ENCODE results near the gene B3GNT5.

B3GNT5 gene

GRCh38 chr3:183264268-183264667, 11.2 kb downstream of the B3GNT5 start:
- Histone ChIP-seq H3K27ac (peak overlapping the region in 3 of 11 experiments; percentile 39 to 47 (median 43); a peak in 5 of 22 replicates), H3K4me2 (peak overlapping the region in 6 of 11 experiments; percentile 1 to 58 (median 47); a peak in 8 of 22 replicates), H3K4me1 (peaks cover 19 to 81% (median 56%) of the 10 kb centered on the region in 10 experiments), H4K20me1 (peaks cover 0 to 24% (median 0%) of the 10 kb centered on the region in 11 experiments; a peak in 2 of 22 replicates), H3K9ac (no peak overlapping the region; a peak in 1 of 22 replicates), H3K36me3 (peaks cover 0 to 17% (median 0%) of the 10 kb centered on the region in 11 experiments; a peak in 5 of 22 replicates), H3K27me3 (no peaks in the 10 kb centered on the region), H3K4me3 (no peak overlapping the region), H3K9me3 (replicated peaks in 1 of 11) (no peaks in the 10 kb centered on the region)
- TF ChIP-seq Cebpa-rat (IDR thresholded peaks at IDR 0.05), result no peak

- peaks cover 0 to 24% (median 0%) of the 10 kb centered on the region in 11 experiments; a peak in 2 of 22 replicates for H4K20me1 ChIP-seq
- H3K9ac ChIP-seq, result peak overlapping the region in 1 of 11 experiments; percentile 5; a peak in 1 of 22 replicates
- peak overlapping the region in 4 of 11 experiments; percentile 36 to 43 (median 41); a peak in 7 of 22 replicates for H3K27ac ChIP-seq
- peaks cover 9 to 72% (median 46%) of the 10 kb centered on the region in 10 experiments for H3K4me1 ChIP-seq
- no peak for TF ChIP-seq Cebpa-rat (IDR thresholded peaks at IDR 0.05)
- H3K4me2 ChIP-seq, result peak overlapping the region in 7 of 11 experiments; percentile 12 to 58 (median 45); a peak in 13 of 22 replicates
- no peak overlapping the region for H3K4me3 ChIP-seq
- peaks cover 0 to 26% (median 0%) of the 10 kb centered on the region in 11 experiments; a peak in 6 of 22 replicates for H3K36me3 ChIP-seq
- H3K27me3 ChIP-seq, result no peaks in the 10 kb centered on the region
- no peaks in the 10 kb centered on the region for H3K9me3 ChIP-seq (replicated peaks in 1 of 11)
Measured at GRCh38 chr3:183265157-183265642, 12.1 kb downstream of the B3GNT5 start.

- Histone ChIP-seq H3K36me3 (peaks cover 0 to 32% (median 0%) of the 10 kb centered on the region in 11 experiments; a peak in 6 of 22 replicates), H3K27me3 (no peaks in the 10 kb centered on the region), H3K27ac (peak overlapping the region in 3 of 11 experiments; percentile 0 to 39 (median 36); a peak in 1 of 22 replicates), H3K4me2 (peak overlapping the region in 5 of 11 experiments; percentile 11 to 57 (median 32); a peak in 7 of 22 replicates), H3K4me1 (peaks cover 2 to 64% (median 40%) of the 10 kb centered on the region in 10 experiments), H3K9ac (no peak overlapping the region), H3K4me3 (no peak overlapping the region), H4K20me1 (peaks cover 0 to 24% (median 0%) of the 10 kb centered on the region in 11 experiments; a peak in 2 of 22 replicates), H3K9me3 (replicated peaks in 1 of 11) (no peaks in the 10 kb centered on the region)
- no peak for TF ChIP-seq Cebpa-rat (IDR thresholded peaks at IDR 0.05)
Measured at GRCh38 chr3:183265834-183266417, 12.9 kb downstream of the B3GNT5 start.

GRCh38 chr3:183266454-183266853, 13.4 kb downstream of the B3GNT5 start:
- no peak overlapping the region for H3K9ac ChIP-seq

GRCh38 chr3:183267140-183267539, 14.1 kb downstream of the B3GNT5 start:
- no peak overlapping the region for H3K4me2 ChIP-seq
- TF ChIP-seq Cebpa-rat (IDR thresholded peaks at IDR 0.05), result no peak
- no peak overlapping the region for H3K4me3 ChIP-seq
- H3K27me3 ChIP-seq, result no peaks in the 10 kb centered on the region
- no peak overlapping the region for H3K27ac ChIP-seq
- H3K9me3 ChIP-seq (replicated peaks in 1 of 11), result no peaks in the 10 kb centered on the region
- peaks cover 0 to 32% (median 0%) of the 10 kb centered on the region in 11 experiments; a peak in 6 of 22 replicates for H3K36me3 ChIP-seq
- peaks cover 0 to 58% (median 31%) of the 10 kb centered on the region in 10 experiments; a peak in 14 of 20 replicates for H3K4me1 ChIP-seq
- no peak overlapping the region for H3K9ac ChIP-seq
- peaks cover 0 to 24% (median 0%) of the 10 kb centered on the region in 11 experiments; a peak in 2 of 22 replicates for H4K20me1 ChIP-seq

More at GRCh38 chr3:183266454-183266853, 13.4 kb downstream of the B3GNT5 start:
- H3K36me3 ChIP-seq, result peaks cover 0 to 32% (median 0%) of the 10 kb centered on the region in 11 experiments; a peak in 6 of 22 replicates
- H4K20me1 ChIP-seq, result peaks cover 0 to 24% (median 0%) of the 10 kb centered on the region in 11 experiments; a peak in 2 of 22 replicates
- peaks cover 0 to 59% (median 34%) of the 10 kb centered on the region in 10 experiments; a peak in 14 of 20 replicates for H3K4me1 ChIP-seq
- H3K27ac ChIP-seq, result 0 out of 22 replicates have a peak overlapping the region, but pooled peaks of 1 of the 11 experiments have one; percentile 0
- H3K27me3 ChIP-seq, result no peaks in the 10 kb centered on the region
- peak overlapping the region in 3 of 11 experiments; percentile 11 to 45 (median 30); a peak in 5 of 22 replicates for H3K4me2 ChIP-seq
- H3K4me3 ChIP-seq, result no peak overlapping the region
- H3K9me3 ChIP-seq (replicated peaks in 1 of 11), result no peaks in the 10 kb centered on the region
- no peak for TF ChIP-seq Cebpa-rat (IDR thresholded peaks at IDR 0.05)

- Histone ChIP-seq H3K9me3 (replicated peaks in 1 of 11) (no peaks in the 10 kb centered on the region), H4K20me1 (peaks cover 0 to 24% (median 0%) of the 10 kb centered on the region in 11 experiments; a peak in 2 of 22 replicates), H3K9ac (no peak overlapping the region), H3K36me3 (peaks cover 0 to 30% (median 0%) of the 10 kb centered on the region in 11 experiments; a peak in 6 of 22 replicates), H3K4me1 (peaks cover 0 to 59% (median 34%) of the 10 kb centered on the region in 10 experiments; a peak in 15 of 20 replicates), H3K27ac (no peak overlapping the region), H3K27me3 (no peaks in the 10 kb centered on the region), H3K4me3 (no peak overlapping the region), H3K4me2 (peak overlapping the region in 2 of 11 experiments; percentile 4 to 15; a peak in 2 of 22 replicates)
- TF ChIP-seq Cebpa-rat (IDR thresholded peaks at IDR 0.05), result no peak
Measured at GRCh38 chr3:183268366-183268765, 15.3 kb downstream of the B3GNT5 start.

- Histone ChIP-seq H3K27ac (no peak overlapping the region), H3K9me3 (replicated peaks in 1 of 11) (no peaks in the 10 kb centered on the region), H3K27me3 (no peaks in the 10 kb centered on the region), H3K4me3 (no peak overlapping the region), H3K4me1 (peaks cover 0 to 59% (median 28%) of the 10 kb centered on the region in 10 experiments; a peak in 15 of 20 replicates), H3K36me3 (peaks cover 0 to 27% (median 0%) of the 10 kb centered on the region in 11 experiments; a peak in 6 of 22 replicates), H3K4me2 (no peak overlapping the region), H3K9ac (no peak overlapping the region), H4K20me1 (peaks cover 0 to 24% (median 0%) of the 10 kb centered on the region in 11 experiments; a peak in 2 of 22 replicates)
- TF ChIP-seq Cebpa-rat (IDR thresholded peaks at IDR 0.05), result no peak
Measured at GRCh38 chr3:183269345-183269744, 16.3 kb downstream of the B3GNT5 start.

GRCh38 chr3:183270344-183270743, 17.3 kb downstream of the B3GNT5 start:
- no peak overlapping the region for H3K4me3 ChIP-seq
- H3K4me1 ChIP-seq, result peaks cover 2 to 59% (median 29%) of the 10 kb centered on the region in 10 experiments; a peak in 17 of 20 replicates
- no peak for TF ChIP-seq Cebpa-rat (IDR thresholded peaks at IDR 0.05)
- H3K36me3 ChIP-seq, result peaks cover 0 to 27% (median 0%) of the 10 kb centered on the region in 11 experiments; a peak in 6 of 22 replicates
- H3K9me3 ChIP-seq (replicated peaks in 1 of 11), result no peaks in the 10 kb centered on the region
- no peak overlapping the region for H3K27ac ChIP-seq
- peaks cover 0 to 19% (median 0%) of the 10 kb centered on the region in 11 experiments; a peak in 2 of 22 replicates for H4K20me1 ChIP-seq
- H3K9ac ChIP-seq, result no peak overlapping the region
- no peaks in the 10 kb centered on the region for H3K27me3 ChIP-seq
- H3K4me2 ChIP-seq, result no peak overlapping the region

Data from BLaER1 treated with 17β-estradiol and CSF1 and Interleukin-3, amounts not matched to agents 10 nM and 100 nM (cell line).